H9 (cell line): Measurements from ENCODE around the gene PTPRN2. TPM values are rescaled to one million over a fixed set of nuclear protein-coding genes. Genes with fewer than 3 reads are reported as not detected.

Source experiments
- DNase-seq: peaks from one replicate; pipeline ENCODE4 v3.0.0-alpha.2; 2017
- H2AFZ ChIP-seq: one replicate; pipeline ENCODE4 v1.6.1; 2013; ENCODE audit warnings: mild to moderate bottlenecking, low read length, control low read depth, moderate library complexity
- H2AK5ac ChIP-seq: 2 replicates; pipeline ENCODE4 v1.6.1; 2013; ENCODE audit warnings: low read length, control low read depth, mixed read lengths; ENCODE audit not compliant: insufficient read length
- H2BK120ac ChIP-seq: one replicate; pipeline ENCODE4 v1.6.1; 2013; ENCODE audit warnings: low read depth, mild to moderate bottlenecking, low read length, control low read depth, inconsistent platforms; ENCODE audit not compliant: poor library complexity, severe bottlenecking
- H2BK12ac ChIP-seq: 2 replicates; pipeline ENCODE4 v1.6.1; 2013; ENCODE audit warnings: low read length, control low read depth, mixed read lengths, low read depth; ENCODE audit not compliant: insufficient read length
- H2BK15ac ChIP-seq: 2 replicates; pipeline ENCODE4 v1.6.1; 2013; ENCODE audit warnings: low read depth, low read length, control low read depth
- H2BK20ac ChIP-seq: one replicate; pipeline ENCODE4 v1.6.1; 2013; ENCODE audit warnings: low read depth, mild to moderate bottlenecking, low read length, control low read depth, inconsistent platforms; ENCODE audit not compliant: poor library complexity, severe bottlenecking
- H2BK5ac ChIP-seq: 2 replicates; pipeline ENCODE4 v1.6.1; 2013; ENCODE audit warnings: low read length, control low read depth, mixed read lengths; ENCODE audit not compliant: insufficient read length
- H3K14ac ChIP-seq: 2 replicates; pipeline ENCODE4 v1.6.1; 2013; ENCODE audit warnings: low read length, control low read depth; ENCODE audit not compliant: insufficient read depth
- H3K18ac ChIP-seq: 2 replicates; pipeline ENCODE4 v1.6.1; 2013; ENCODE audit warnings: low read depth, mild to moderate bottlenecking, mixed read lengths, low read length, control low read depth; ENCODE audit not compliant: insufficient read length
- H3K23ac ChIP-seq: 2 replicates; pipeline ENCODE4 v1.6.1; 2013; ENCODE audit warnings: low read length, control low read depth, mixed read lengths, low read depth; ENCODE audit not compliant: insufficient read length
- H3K23me2 ChIP-seq: 2 replicates; pipeline ENCODE4 v1.6.1; 2013; ENCODE audit warnings: low read depth, mild to moderate bottlenecking, mixed read lengths, low read length, control low read depth; ENCODE audit not compliant: insufficient read length, poor library complexity, severe bottlenecking
- H3K27ac ChIP-seq: 2 replicates; pipeline ENCODE4 v1.5.1; 2013; ENCODE audit warnings: low read length, control low read depth, mixed read lengths, low read depth; ENCODE audit not compliant: insufficient read length
- H3K27me3 ChIP-seq: 2 replicates; pipeline ENCODE4 v1.6.1; 2013; ENCODE audit warnings: low read length, control low read depth, inconsistent platforms; ENCODE audit not compliant: insufficient read depth
- H3K4ac ChIP-seq: 2 replicates; pipeline ENCODE4 v1.6.1; 2013; ENCODE audit warnings: low read depth, mild to moderate bottlenecking, control low read depth, inconsistent platforms, low read length, moderate library complexity
- H3K4me1 ChIP-seq: 2 replicates; pipeline ENCODE4 v1.6.1; 2013; ENCODE audit warnings: low read length, control low read depth, inconsistent platforms; ENCODE audit not compliant: insufficient read depth
- H3K4me2 ChIP-seq: 2 replicates; pipeline ENCODE4 v1.6.1; 2013; ENCODE audit warnings: low read length, control low read depth, mixed read lengths; ENCODE audit not compliant: insufficient read length, insufficient read depth
- H3K56ac ChIP-seq: 2 replicates; pipeline ENCODE4 v1.6.1; 2013; ENCODE audit warnings: low read depth, mild to moderate bottlenecking, mixed read lengths, low read length, control low read depth; ENCODE audit not compliant: insufficient read length
- H3K79me1 ChIP-seq: 2 replicates; pipeline ENCODE4 v1.6.1; 2013; ENCODE audit warnings: low read depth, mild to moderate bottlenecking, moderate library complexity, low read length, control low read depth, inconsistent platforms; ENCODE audit not compliant: insufficient read depth, poor library complexity, severe bottlenecking
- H3K79me2 ChIP-seq: 2 replicates; pipeline ENCODE4 v1.6.1; 2013; ENCODE audit warnings: low read length, control low read depth, inconsistent platforms; ENCODE audit not compliant: insufficient read depth
- H3K9ac ChIP-seq: 2 replicates; pipeline ENCODE4 v1.6.1; 2013; ENCODE audit warnings: low read length, control low read depth, mixed read lengths; ENCODE audit not compliant: insufficient read length; ENCODE audit errors: extremely low read depth
- H3K9me3 ChIP-seq: one replicate; pipeline ENCODE4 v1.6.1; 2013; ENCODE audit warnings: low read depth, low read length, inconsistent platforms; ENCODE audit not compliant: control insufficient read depth
- H3T11ph ChIP-seq: one replicate; pipeline ENCODE4 v1.6.1; 2013; ENCODE audit warnings: mild to moderate bottlenecking, low read length, control low read depth, inconsistent platforms
- H4K20me1 ChIP-seq: one replicate; pipeline ENCODE4 v1.6.1; 2013; ENCODE audit not compliant: control insufficient read depth, insufficient read length, insufficient read depth
- H4K5ac ChIP-seq: 2 replicates; pipeline ENCODE4 v1.6.1; 2013; ENCODE audit warnings: low read depth, mild to moderate bottlenecking, mixed read lengths, low read length, control low read depth; ENCODE audit not compliant: insufficient read length
- H4K8ac ChIP-seq: replicated peaks from 2 replicates; pipeline ENCODE4 v1.6.1; 2013; ENCODE audit warnings: low read length, control low read depth, mixed read lengths, low read depth; ENCODE audit not compliant: insufficient read length
- H4K91ac ChIP-seq: 2 replicates; pipeline ENCODE4 v1.6.1; 2013; ENCODE audit warnings: low read depth, mild to moderate bottlenecking, moderate library complexity, mixed read lengths, low read length, control low read depth; ENCODE audit not compliant: insufficient read length
- H3K27ac Mint-ChIP-seq, 3 experiments: 2 replicates in 2 of 3; 3 replicates in 1 of 3; pipeline ENCODE4 v1.8.0; 2020 to 2021; ENCODE audit warnings: mixed read lengths in 3 of 3, mild to moderate bottlenecking in 1 of 3, moderate library complexity in 1 of 3
- H3K27me3 Mint-ChIP-seq: 2 replicates; pipeline ENCODE4 v1.8.0; 2021; ENCODE audit warnings: low read depth, mild to moderate bottlenecking, moderate library complexity, mixed read lengths
- H3K36me3 Mint-ChIP-seq, 3 experiments: 2 replicates in 2 of 3; 3 replicates in 1 of 3; pipeline ENCODE4 v1.8.0; 2020 to 2021; ENCODE audit warnings: low read depth in 3 of 3, mixed read lengths in 3 of 3; ENCODE audit not compliant: insufficient read depth in 1 of 3
- H3K4me1 Mint-ChIP-seq, 2 experiments: 2 replicates each; pipeline ENCODE4 v1.8.0; 2020; ENCODE audit warnings: mixed read lengths in 2 of 2
- H3K4me3 Mint-ChIP-seq, 2 experiments: 2 replicates in 1 of 2; 3 replicates in 1 of 2; pipeline ENCODE4 v1.8.0; 2020 to 2021; ENCODE audit warnings: mild to moderate bottlenecking in 2 of 2, mixed read lengths in 2 of 2, moderate library complexity in 1 of 2
- H3K9me3 Mint-ChIP-seq, 2 experiments: 2 replicates in 1 of 2; 3 replicates in 1 of 2; pipeline ENCODE4 v1.8.0; 2020; ENCODE audit warnings: mild to moderate bottlenecking in 2 of 2, mixed read lengths in 2 of 2, moderate library complexity in 1 of 2
- CTCF ChIP-seq: fragments of 200-600 bp; sonication (generic); conservative IDR thresholded peaks from 3 replicates; pipeline ENCODE4 v1.8.0; 2021; ENCODE audit warnings: antibody characterized with exemption, mild to moderate bottlenecking
- WGBS: extraction: QIAGEN DNeasy Blood & Tissue Kit; methylation state at CpG from one replicate; pipeline ENCODE4 v1.1.7; 2013; ENCODE audit warnings: missing lambda C conversion rate, low lambda C conversion rate, mixed read lengths; ENCODE audit not compliant: insufficient read length; ENCODE audit errors: extremely low coverage; 5-methylcytosine and 5-hydroxymethylcytosine counted together
- total RNA-seq: library from RNA; stranded (reverse); gene quantifications from 2 replicates; pipeline ENCODE4 v1.2.1, GENCODE V29; 2021

PTPRN2 gene
- total RNA-seq, 1 experiment from 2014 or later, result 5.2 TPM

GRCh38 chr7:157606140-157606539 lies 981.5 kb downstream of the PTPRN2 start:
- Histone ChIP-seq H3K9me3 (no peaks in the 10 kb centered on the region), H4K8ac (no peak overlapping the region), H3K4me1 (no peaks in the 10 kb centered on the region), H3K56ac (no peak overlapping the region), H2BK15ac (no peak overlapping the region), H4K91ac (no peak overlapping the region), H3K27ac (no peak overlapping the region), H2AFZ (no peak overlapping the region), H4K5ac (no peak overlapping the region), H2BK5ac (no peak overlapping the region), H3K4ac (no peak overlapping the region), H3K14ac (no peak overlapping the region; the same call in 1 of the 2 replicates), H3K79me2 (no peaks in the 10 kb centered on the region), H2AK5ac (no peak overlapping the region), H4K20me1 (peaks cover 2% of the 10 kb centered on the region), H3T11ph (no peak overlapping the region), H2BK12ac (no peak overlapping the region), H3K27me3 (peaks cover 5% of the 10 kb centered on the region; the same call in 1 of the 2 replicates), H2BK20ac (no peak overlapping the region), H3K18ac (no peak overlapping the region), H3K9ac (no peak overlapping the region), H3K79me1 (no peaks in the 10 kb centered on the region), H3K23ac (no peak overlapping the region), H3K4me2 (no peak overlapping the region), H3K23me2 (no peaks in the 10 kb centered on the region), H2BK120ac (no peak overlapping the region)
- no peak for DNase-seq
- no peak for TF ChIP-seq CTCF
- Mint-ChIP-seq H3K36me3 (no peaks in the 10 kb centered on the region), H3K27ac (peak overlapping the region in 1 of 3 experiments; percentile 15; a peak in 1 of 7 replicates), H3K4me1 (no peaks in the 10 kb centered on the region), H3K27me3 (peaks cover 99% of the 10 kb centered on the region), H3K4me3 (no peak overlapping the region), H3K9me3 (no peaks in the 10 kb centered on the region)
- WGBS, result no CpG with 5 or more reads among the region's 9 CpGs
